NT2/D1 (cell line): ENCODE data around the gene RAB11B.

ENCODE experiments used
- SUZ12 ChIP-seq: IDR thresholded peaks from 2 replicates; pipeline ENCODE4 v1.6.1; 2011; ENCODE audit not compliant: insufficient read length, insufficient read depth; ENCODE audit errors: extremely low read depth
- YY1 ChIP-seq: IDR thresholded peaks from 2 replicates; pipeline ENCODE4 v1.6.1; 2011; ENCODE audit not compliant: insufficient read length, insufficient read depth
- ZNF274 ChIP-seq: IDR thresholded peaks from 2 replicates; pipeline ENCODE4 v1.6.1; 2011; ENCODE audit warnings: mild to moderate bottlenecking, low read depth, low read length

DNA sequence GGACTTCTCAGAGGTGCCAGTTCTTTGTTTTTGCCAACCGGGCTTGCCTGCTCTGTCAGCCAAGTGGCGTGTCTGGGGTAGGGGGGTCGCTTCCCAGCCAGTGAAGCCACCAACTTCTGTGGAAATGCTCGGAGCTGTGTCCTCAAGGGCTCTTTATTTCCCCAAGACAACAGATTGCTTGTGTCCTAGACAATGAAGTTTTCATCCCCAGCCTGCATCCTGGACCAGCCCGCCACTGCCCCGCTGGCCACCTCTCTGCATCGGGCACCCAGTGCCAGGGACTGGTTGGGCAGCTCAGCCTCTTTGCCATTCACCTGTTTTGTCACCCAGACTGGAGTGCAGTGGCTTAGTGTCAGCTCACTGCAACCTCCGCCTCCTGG, 3.7 kb downstream of the RAB11B start:
- TF ChIP-seq SUZ12 (no peak), ZNF274 (no peak), YY1 (no peak)
